Tongue (tissue), 2 donors: Measurements from ENCODE around the gene LYSMD1. TPM values are rescaled to one million over a fixed set of nuclear protein-coding genes. Genes with fewer than 3 reads are reported as not detected.
A peak's percentile ranks its signal among the peaks of the same experiment; 100 is the strongest.

Experiments used
- DNase-seq: peaks from one replicate; pipeline ENCODE4 v3.0.0-alpha.2; 2015
- total RNA-seq: library from RNA; depleted of rRNA; stranded (reverse); fragments of >200 nt; gene quantifications from one replicate; pipeline ENCODE4 v1.2.3, GENCODE V29; 2014

Gene LYSMD1
- total RNA-seq, 1 donor from 2014 or later, result 7.1 TPM

DNA sequence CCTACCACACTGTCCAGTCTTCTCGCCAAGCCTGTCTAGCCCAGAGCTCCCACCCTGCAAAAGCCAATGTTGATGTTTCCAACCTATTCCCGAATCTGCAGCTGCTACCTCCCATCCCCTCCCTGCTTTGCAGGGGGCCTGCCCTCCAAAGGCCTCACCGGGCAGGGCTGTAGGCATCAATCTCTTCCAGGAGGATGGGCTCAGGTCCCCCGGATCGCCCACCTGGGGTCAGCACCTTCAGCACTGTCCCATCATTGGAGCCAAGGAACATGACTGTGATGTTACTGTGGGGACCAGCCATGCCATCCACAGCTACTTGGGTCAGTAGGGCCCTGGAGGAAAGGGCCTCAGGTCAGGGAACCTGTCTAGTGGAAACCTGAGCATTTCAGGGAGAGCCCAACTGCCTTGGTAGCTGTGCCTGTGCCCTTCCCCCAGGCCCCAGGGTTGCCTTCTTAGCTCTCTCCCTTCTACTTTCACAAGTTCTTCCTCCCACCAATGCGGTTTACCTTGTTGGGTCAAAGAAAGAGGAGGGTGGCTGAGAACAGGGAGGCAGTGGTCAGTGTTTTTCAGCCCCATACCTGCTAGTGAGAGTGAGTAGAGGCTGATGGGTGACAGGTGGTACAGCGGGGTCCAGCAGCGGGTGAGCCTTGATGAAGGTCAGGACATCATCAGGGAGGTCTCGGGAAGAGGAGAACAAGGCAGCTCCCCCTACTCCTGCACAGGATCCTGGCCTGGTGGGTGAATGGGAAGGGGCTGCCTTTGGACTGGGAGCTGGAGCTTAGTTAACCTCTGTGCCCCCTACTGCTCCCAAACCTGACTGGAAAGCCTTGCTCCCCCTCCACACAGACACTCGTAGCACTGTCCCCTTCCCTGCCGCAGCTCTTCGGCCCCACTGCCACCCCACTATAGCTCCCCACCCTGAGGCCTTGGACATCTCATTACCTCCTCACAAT lies 30.0 kb downstream of the LYSMD1 start:
- no peak for DNase-seq

DNA sequence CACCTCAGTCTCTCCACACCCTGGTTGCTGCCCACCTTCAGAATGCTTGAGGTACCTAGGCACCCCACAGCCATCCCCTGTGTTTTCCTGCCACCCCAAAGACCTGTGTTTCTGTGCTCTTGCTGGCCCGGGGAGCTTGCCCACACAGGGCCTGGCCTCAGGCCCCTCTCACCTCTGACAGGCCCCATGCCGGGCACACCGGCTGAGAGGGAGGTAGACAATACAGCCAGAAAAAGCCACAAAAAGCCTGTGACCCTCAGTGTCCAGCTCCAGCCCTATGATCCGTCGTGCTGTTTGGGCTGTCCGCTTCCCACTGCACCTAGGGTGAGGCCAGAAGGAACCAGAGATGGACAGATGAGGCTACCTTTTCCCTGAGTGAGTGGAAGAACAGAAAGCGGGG lies 30.7 kb downstream of the LYSMD1 start:
- DNase-seq, result no peak

DNA sequence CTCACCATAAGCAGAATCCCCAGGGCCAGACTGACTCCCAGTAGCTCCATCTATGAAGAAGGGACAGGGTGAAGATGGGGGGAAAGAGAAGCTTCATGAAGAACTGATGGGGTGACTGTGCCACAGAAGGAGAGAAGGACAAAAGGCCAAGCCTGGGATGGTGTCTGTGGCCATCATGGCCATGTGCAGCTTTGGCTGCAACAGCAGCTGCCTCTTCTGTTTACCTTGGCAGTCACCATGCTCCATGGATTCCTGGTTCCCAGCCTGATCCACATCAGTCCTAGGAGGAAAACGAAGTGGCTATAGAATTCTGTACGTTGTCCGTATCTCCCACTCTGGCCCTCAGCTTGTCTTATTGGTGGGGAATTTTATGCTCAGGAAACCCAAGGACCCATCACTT lies 31.3 kb downstream of the LYSMD1 start:
- DNase-seq, result no peak

DNA sequence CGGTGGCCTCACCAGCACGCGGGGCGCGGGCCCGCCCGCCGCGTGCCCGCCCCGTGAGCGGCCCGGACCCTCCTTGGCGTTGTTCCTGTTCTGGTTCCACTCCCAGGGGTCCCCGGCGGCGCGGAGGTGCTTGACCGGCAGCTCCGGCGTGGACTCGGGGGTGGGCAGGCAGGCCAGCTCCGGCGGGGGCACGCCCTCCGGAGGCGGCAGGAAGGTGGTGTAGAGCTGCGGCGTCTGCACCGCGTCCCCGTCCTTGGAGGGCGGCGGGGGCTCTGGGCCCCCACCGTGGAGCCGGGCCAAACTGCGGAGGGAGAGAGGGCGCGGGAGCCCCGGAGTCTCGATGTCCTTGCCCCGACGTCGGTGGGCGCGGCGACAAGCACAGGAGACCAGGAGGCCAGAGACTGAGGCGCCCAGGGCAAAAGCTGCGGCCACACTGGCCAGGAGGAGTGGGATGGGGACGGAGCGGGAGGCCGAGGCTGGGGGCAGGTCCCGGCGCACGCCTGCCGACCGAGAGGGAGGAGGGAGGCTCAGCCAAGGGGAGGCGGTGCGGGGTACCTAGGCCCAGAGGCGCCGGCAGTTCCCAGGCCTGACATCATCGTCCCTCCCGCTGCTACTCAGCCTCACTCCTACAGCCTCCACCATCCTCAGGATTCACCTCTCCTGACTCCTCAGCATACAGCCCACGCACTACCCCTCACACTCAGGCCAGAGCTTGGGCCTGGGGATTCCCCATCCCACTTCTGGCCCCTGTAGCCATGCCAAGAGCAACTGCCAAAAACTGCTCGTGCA lies 32.5 kb downstream of the LYSMD1 start:
- peak; percentile 62 for DNase-seq

DNA sequence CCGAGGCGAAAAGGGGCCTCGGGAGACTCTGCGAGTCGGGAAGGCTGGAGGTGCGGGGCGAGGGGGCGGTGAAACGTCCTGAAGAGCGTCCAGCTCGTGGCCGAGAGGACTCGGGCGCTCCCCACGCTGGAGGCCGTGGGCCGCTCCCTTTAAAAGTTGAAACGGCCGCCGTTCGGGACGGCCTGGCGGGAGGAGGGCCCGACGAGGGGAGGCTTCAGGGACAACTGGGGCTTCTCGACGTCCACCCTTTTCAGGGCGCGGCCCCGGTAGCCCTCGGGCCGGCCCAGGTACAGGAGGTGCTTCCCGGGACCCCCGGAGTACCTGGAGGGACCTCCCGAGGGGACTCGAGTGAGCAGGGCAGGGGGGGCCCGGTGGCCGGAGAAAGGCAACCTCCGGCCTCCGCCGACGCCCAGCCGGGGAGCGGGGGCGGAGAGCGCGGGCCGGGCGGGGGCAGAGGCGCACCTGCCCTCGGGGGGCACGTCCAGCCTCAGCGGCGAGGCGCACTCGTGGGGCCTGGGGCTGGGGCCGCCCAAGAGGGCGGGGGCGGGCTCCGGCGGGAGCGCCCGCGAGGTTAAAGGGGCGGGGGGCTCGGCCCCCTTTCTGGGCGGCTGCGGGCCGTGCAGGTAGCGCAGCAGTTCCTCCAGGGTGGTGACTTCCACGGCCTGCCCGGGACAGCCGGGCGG lies 33.2 kb downstream of the LYSMD1 start:
- no peak for DNase-seq

DNA sequence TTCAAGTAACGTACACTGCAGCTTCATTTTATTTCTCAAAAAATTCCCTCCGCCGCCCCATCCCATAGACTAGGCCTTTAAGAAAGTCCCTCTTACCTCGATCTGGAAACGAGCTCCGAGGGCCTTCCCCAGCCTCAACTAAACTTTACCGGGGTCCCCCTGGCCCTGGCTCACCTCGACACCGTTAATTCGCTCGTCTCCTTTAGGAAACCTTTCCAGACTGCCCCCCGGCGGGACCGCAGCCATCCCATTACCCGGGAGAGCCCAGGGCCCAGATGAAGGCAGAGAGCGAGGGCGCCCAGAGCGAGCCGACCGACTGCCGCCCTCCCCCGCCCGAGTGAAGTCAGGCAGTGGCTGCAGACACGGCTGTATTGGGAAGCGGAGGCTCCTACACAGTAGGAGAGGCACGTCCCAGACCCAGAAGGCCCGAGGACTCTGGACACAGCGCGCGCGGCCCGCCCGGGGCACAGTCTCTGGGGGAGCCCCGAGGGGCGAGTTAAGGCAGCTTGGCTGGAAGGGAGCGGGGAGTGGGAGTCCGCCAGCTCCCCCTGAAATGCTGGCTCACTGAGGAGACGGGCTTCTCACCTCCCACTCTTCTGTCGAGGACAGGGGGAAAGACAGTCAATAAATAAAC lies 33.9 kb downstream of the LYSMD1 start:
- no peak for DNase-seq

DNA sequence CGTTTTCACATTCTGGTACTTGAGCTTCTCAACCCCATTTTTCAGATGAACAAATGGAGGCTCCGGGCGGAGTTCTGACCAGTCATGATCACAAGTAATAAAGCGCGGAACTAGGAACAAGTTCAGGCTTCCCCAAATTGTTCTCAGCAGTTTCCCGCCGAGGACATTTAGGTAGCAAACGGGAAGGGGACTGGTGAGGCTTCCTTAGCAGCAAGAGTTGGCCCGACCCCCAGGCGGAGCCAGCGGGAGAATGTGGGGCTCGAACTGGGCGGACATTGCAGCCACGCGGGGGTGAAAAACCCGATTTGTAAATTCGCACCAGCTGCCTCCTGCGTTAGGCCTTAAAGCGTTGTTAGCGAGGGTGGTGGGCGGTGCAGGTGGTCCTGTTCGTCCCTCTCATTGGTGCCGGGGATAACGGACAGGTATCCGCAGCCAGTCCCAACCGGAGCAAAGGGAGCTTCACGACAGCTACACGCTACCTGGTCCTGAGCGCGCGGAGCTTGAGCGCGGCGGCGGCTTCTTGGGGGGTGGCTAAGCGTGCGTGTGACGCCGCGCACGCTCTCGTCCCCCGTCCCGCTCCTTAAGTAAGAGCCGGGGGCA lies 34.6 kb downstream of the LYSMD1 start:
- DNase-seq, result peak; percentile 96

DNA sequence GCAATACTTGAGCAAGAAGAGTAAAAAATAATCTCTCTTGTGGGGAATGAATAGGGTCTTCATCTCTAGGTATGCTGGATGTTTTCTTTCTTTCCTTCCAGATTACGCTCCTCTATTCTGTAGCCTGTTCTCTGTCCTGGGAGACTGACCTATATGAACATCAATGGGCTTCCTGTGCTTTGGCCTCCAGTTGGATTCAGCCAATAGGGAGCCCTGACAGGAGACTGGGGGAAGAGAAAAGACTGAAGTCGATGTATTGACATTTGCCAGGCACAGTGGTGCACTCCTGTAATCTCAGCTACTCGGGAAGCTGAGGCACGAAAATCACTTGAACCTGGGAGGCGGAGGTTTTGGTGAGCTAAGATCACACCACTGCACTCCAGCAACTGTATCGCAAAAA lies 36.9 kb downstream of the LYSMD1 start:
- no peak for DNase-seq

DNA sequence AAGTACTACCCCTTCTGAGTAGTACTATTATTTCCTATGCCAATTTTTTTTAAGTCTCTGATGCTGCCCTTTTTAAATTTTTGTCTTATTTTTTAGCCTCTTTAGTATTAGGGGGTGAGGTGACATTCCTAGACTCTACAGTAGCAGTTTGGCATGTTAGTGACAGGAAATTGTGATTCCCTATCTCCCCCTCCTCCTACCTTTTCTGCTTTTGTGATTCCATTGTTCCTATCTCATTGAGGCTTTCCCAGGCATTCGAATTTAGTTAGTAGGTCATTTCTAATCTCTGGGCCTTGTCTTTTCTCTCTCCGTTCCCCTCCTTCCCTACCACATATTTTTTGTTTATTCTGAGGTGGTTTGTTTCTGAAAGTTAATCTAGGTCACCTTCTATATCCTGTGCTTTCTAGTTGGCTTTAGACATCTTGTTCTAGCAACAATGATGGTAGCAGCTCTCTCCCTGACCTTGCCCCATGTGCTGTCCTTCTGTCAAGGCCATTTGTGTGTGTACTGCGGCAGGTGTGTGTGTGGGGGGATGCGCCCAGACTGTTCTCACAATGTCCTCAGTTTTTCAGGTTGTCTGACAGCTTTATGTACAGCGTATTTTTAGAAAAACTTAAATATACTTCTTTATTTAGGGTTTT lies 40.8 kb downstream of the LYSMD1 start:
- DNase-seq, result no peak

DNA sequence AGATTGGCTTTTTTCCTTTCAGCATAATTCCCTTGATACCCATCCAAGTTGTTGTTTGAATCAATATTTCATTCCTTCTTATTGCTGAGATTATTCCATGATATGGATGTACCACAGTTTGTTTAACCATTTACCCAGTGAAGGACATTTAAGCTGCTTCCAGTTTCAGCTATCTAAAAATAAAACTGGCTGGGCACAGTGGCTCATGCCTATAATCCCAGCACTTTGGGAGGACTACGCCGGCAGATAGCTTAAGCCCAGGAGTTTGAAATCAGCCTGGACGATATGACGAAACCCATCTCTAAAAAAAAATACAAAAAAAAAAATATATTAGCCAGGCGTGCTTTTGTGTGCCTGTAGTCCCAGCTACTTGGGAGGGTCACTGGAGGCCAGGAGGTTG lies 51.8 kb downstream of the LYSMD1 start:
- DNase-seq, result no peak

Other genes with a start within 250 kb of the LYSMD1 start
- 31.0 TPM for gene SETDB1, start 239.5 kb downstream of the LYSMD1 start, total RNA-seq
- gene CERS2, start 191.1 kb downstream of the LYSMD1 start, total RNA-seq, result 37.2 TPM
- gene ANXA9, start 183.6 kb downstream of the LYSMD1 start, total RNA-seq, result 1.6 TPM
- 15.4 TPM for gene MINDY1, start 159.0 kb downstream of the LYSMD1 start, total RNA-seq
- gene PRUNE1, start 157.5 kb downstream of the LYSMD1 start, total RNA-seq, result 26.4 TPM
- 43.3 TPM for gene BNIPL, start 129.3 kb downstream of the LYSMD1 start, total RNA-seq
- gene C1orf56, start 118.2 kb downstream of the LYSMD1 start, total RNA-seq, result 2.9 TPM
- gene CDC42SE1, start 106.3 kb downstream of the LYSMD1 start, total RNA-seq, result 39.4 TPM
- gene MLLT11, start 105.5 kb downstream of the LYSMD1 start, total RNA-seq, result 1.6 TPM
- 18.1 TPM for gene GABPB2, start 95.1 kb downstream of the LYSMD1 start, total RNA-seq
- 83.6 TPM for gene SEMA6C, start 19.3 kb downstream of the LYSMD1 start, total RNA-seq
- 2.7 TPM for gene TNFAIP8L2, start 9.3 kb downstream of the LYSMD1 start, total RNA-seq
- 19.1 TPM for gene SCNM1, start 242 bp upstream of the LYSMD1 start, total RNA-seq
- 28.3 TPM for gene TMOD4, start 10.1 kb upstream of the LYSMD1 start, total RNA-seq
- gene VPS72, start 24.3 kb upstream of the LYSMD1 start, total RNA-seq, result 29.2 TPM
- 73.4 TPM for gene PIP5K1A, start 32.6 kb upstream of the LYSMD1 start, total RNA-seq
- gene PSMD4, start 88.8 kb upstream of the LYSMD1 start, total RNA-seq, result 105 TPM
- gene ZNF687, start 116.4 kb upstream of the LYSMD1 start, total RNA-seq, result 13.2 TPM
- 61.9 TPM for gene PI4KB, start 161.5 kb upstream of the LYSMD1 start, total RNA-seq
- gene RFX5, start 181.3 kb upstream of the LYSMD1 start, total RNA-seq, result 30.1 TPM
- gene SELENBP1, start 206.8 kb upstream of the LYSMD1 start, total RNA-seq, result 40.3 TPM
- 181 TPM for gene PSMB4, start 233.7 kb upstream of the LYSMD1 start, total RNA-seq